H1 (cell line): ENCODE measurements around the gene OR2T35. TPM values are rescaled to one million over a fixed set of nuclear protein-coding genes. Genes with fewer than 3 reads are reported as not detected.

ENCODE experiments used
- CTCF ChIA-PET: fragments of 300-600 bp; sonication (Branson Sonifier 250); formaldehyde crosslinking; loops from one replicate; lab custom pipeline; 2021; ENCODE audit not compliant: partially characterized antibody; lab: Charles Lee
- POLR2A ChIA-PET: fragments of 300-600 bp; sonication (Branson Sonifier 250); formaldehyde crosslinking; loops from one replicate; lab custom pipeline; 2021; ENCODE audit warnings: inconsistent platforms; ENCODE audit not compliant: partially characterized antibody; lab: Charles Lee
- DNase-seq, 2 experiments: peaks; one replicate each; pipeline versions ENCODE4 v3.0.0 to v3.0.0-alpha.2; 2010 to 2022; ENCODE audit warnings: low spot score in 2 of 2, low read depth in 1 of 2, mixed read lengths in 1 of 2
- FAIRE-seq: peaks from 2 replicates; lab custom pipeline; 2011; peaks lifted over from hg19 to GRCh38; lab: Jason Lieb, UNC
- H2AFZ ChIP-seq: 2 replicates; pipeline ENCODE4 v1.8.1; 2012; ENCODE audit warnings: low read length, inconsistent platforms
- H2AK5ac ChIP-seq: 2 replicates; pipeline ENCODE4 v1.6.1; 2013; ENCODE audit warnings: low read depth, low read length
- H2BK120ac ChIP-seq: replicated peaks from 2 replicates; pipeline ENCODE3; 2013; ENCODE audit warnings: low read depth, low read length, inconsistent platforms
- H2BK12ac ChIP-seq: 2 replicates; pipeline ENCODE4 v1.6.1; 2013; ENCODE audit warnings: low read depth, low read length
- H2BK15ac ChIP-seq: 2 replicates; pipeline ENCODE4 v1.6.1; 2013; ENCODE audit warnings: low read length
- H2BK20ac ChIP-seq: 2 replicates; pipeline ENCODE4 v1.6.1; 2013; ENCODE audit warnings: low read length
- H2BK5ac ChIP-seq: 2 replicates; pipeline ENCODE4 v1.6.1; 2013; ENCODE audit warnings: low read depth, low read length
- H3K14ac ChIP-seq: 2 replicates; pipeline ENCODE4 v1.6.1; 2013; ENCODE audit warnings: inconsistent platforms; ENCODE audit not compliant: insufficient read length
- H3K18ac ChIP-seq: 2 replicates; pipeline ENCODE4 v1.6.1; 2013; ENCODE audit warnings: low read length; ENCODE audit errors: extremely low read depth
- H3K23ac ChIP-seq: 2 replicates; pipeline ENCODE4 v1.6.1; 2013; ENCODE audit warnings: inconsistent platforms; ENCODE audit not compliant: insufficient read length
- H3K23me2 ChIP-seq: 2 replicates; pipeline ENCODE4 v1.6.1; 2013; ENCODE audit warnings: low read depth, low read length
- H3K27ac ChIP-seq: 2 replicates; pipeline ENCODE4 v1.6.1; 2011; ENCODE audit warnings: low read depth, low read length, inconsistent platforms
- H3K27me3 ChIP-seq, 4 experiments: replicated peaks in 1 of 4; 1 replicate in 1 of 4; 2 replicates in 3 of 4; pipeline versions ENCODE4 v1.6.1 to v1.8.1; 2011 to 2013; ENCODE audit warnings: low read length in 3 of 4, mild to moderate bottlenecking in 3 of 4, inconsistent platforms in 2 of 4, mixed read lengths in 2 of 4, moderate library complexity in 1 of 4; ENCODE audit not compliant: control insufficient read depth in 3 of 4, insufficient read depth in 3 of 4; ENCODE audit errors: extremely low read depth in 1 of 4
- H3K36me3 ChIP-seq, 4 experiments: 2 replicates each; pipeline versions ENCODE4 v1.6.1 to v1.8.1; 2011 to 2013; ENCODE audit warnings: mild to moderate bottlenecking in 4 of 4, low read length in 3 of 4, moderate library complexity in 2 of 4, control low read depth in 1 of 4, inconsistent platforms in 1 of 4; ENCODE audit not compliant: insufficient read depth in 4 of 4, control insufficient read depth in 2 of 4
- H3K4ac ChIP-seq: replicated peaks from 2 replicates; pipeline ENCODE3; 2013; ENCODE audit warnings: low read length, low read depth, mixed read lengths, inconsistent platforms; ENCODE audit not compliant: insufficient read length
- H3K4me1 ChIP-seq, 4 experiments: replicated peaks in 1 of 4; 1 replicate in 1 of 4; 2 replicates in 3 of 4; pipeline versions ENCODE4 v1.6.1 to v1.8.1; 2011 to 2013; ENCODE audit warnings: low read length in 3 of 4, inconsistent platforms in 2 of 4, mixed read lengths in 1 of 4; ENCODE audit not compliant: insufficient read depth in 4 of 4, control insufficient read depth in 3 of 4
- H3K4me2 ChIP-seq, 2 experiments: 2 replicates each; pipeline versions ENCODE4 v1.6.1 to v1.8.1; 2011 to 2013; ENCODE audit warnings: low read depth in 2 of 2, low read length in 2 of 2, control low read depth in 1 of 2, inconsistent platforms in 1 of 2, mild to moderate bottlenecking in 1 of 2; ENCODE audit not compliant: insufficient read depth in 1 of 2
- H3K4me3 ChIP-seq, 4 experiments: fragments of 200-600, 300-600 bp in 1 of 4; sonication (generic), shearing (Covaris generic), sonication (Bioruptor Twin) in 1 of 4; 2 replicates each; pipeline versions ENCODE4 v1.5.1 to v1.8.1; 2011 to 2016; ENCODE audit warnings: low read length in 4 of 4, low read depth in 3 of 4, control low read depth in 2 of 4, inconsistent platforms in 2 of 4, mild to moderate bottlenecking in 2 of 4, mixed read lengths in 1 of 4, moderate library complexity in 1 of 4; ENCODE audit not compliant: insufficient read depth in 2 of 4; ENCODE audit errors: extremely low read depth in 1 of 4
- H3K56ac ChIP-seq: replicated peaks from 2 replicates; pipeline ENCODE3; 2013; ENCODE audit warnings: low read depth, mild to moderate bottlenecking, mixed read lengths, low read length, inconsistent platforms; ENCODE audit not compliant: insufficient read length
- H3K79me1 ChIP-seq: 2 replicates; pipeline ENCODE4 v1.6.1; 2013; ENCODE audit warnings: low read depth, low read length, control low read depth
- H3K79me2 ChIP-seq, 2 experiments: 2 replicates each; pipeline versions ENCODE4 v1.6.1 to v1.8.1; 2012 to 2013; ENCODE audit warnings: low read length in 2 of 2, mild to moderate bottlenecking in 2 of 2, inconsistent platforms in 1 of 2; ENCODE audit not compliant: insufficient read depth in 2 of 2, control insufficient read depth in 1 of 2
- H3K9ac ChIP-seq, 4 experiments: replicated peaks in 1 of 4; 1 replicate in 1 of 4; 2 replicates in 3 of 4; pipeline versions ENCODE4 v1.6.1 to v1.8.1; 2011 to 2013; ENCODE audit warnings: low read depth in 3 of 4, low read length in 3 of 4, control low read depth in 2 of 4, mild to moderate bottlenecking in 2 of 4, moderate library complexity in 2 of 4, inconsistent platforms in 1 of 4; ENCODE audit errors: extremely low read depth in 1 of 4
- H3K9me3 ChIP-seq, 2 experiments: 2 replicates each; pipeline versions ENCODE4 v1.6.1 to v1.8.1; 2012 to 2013; ENCODE audit warnings: mild to moderate bottlenecking in 2 of 2, moderate library complexity in 2 of 2, control low read depth in 1 of 2, inconsistent platforms in 1 of 2, low read depth in 1 of 2, low read length in 1 of 2, mixed read lengths in 1 of 2; ENCODE audit not compliant: insufficient read depth in 2 of 2
- H4K20me1 ChIP-seq, 2 experiments: replicated peaks in 1 of 2; 2 replicates each; pipeline versions ENCODE3 to v1.8.1; 2011 to 2013; ENCODE audit warnings: inconsistent platforms in 2 of 2, low read length in 2 of 2, mild to moderate bottlenecking in 1 of 2; ENCODE audit not compliant: insufficient read depth in 2 of 2, control insufficient read depth in 1 of 2
- H4K5ac ChIP-seq: 2 replicates; pipeline ENCODE4 v1.6.1; 2013; ENCODE audit warnings: low read length, low read depth, mixed read lengths, inconsistent platforms; ENCODE audit not compliant: insufficient read length
- H4K8ac ChIP-seq: 2 replicates; pipeline ENCODE4 v1.8.0; 2013; ENCODE audit warnings: mild to moderate bottlenecking, moderate library complexity, low read length, inconsistent platforms; ENCODE audit not compliant: insufficient read depth; ENCODE audit errors: extremely low read depth
- H4K91ac ChIP-seq: replicated peaks from 2 replicates; pipeline ENCODE3; 2013; ENCODE audit warnings: low read length, mixed read lengths, inconsistent platforms; ENCODE audit not compliant: insufficient read length
- HDAC2 ChIP-seq, 2 experiments: fragments of 300-600 bp in 1 of 2; sonication (generic) in 1 of 2; IDR thresholded peaks; 2 replicates each; pipeline ENCODE4 v1.6.1; 2011 to 2012; ENCODE audit warnings: low read depth in 2 of 2, low read length in 2 of 2, mild to moderate bottlenecking in 2 of 2, moderate library complexity in 2 of 2, borderline replicate concordance in 1 of 2, inconsistent platforms in 1 of 2
- PHF8 ChIP-seq: fragments of 200-600 bp; sonication (generic); conservative IDR thresholded peaks from 2 replicates; pipeline ENCODE4 v1.7.1; 2012; ENCODE audit warnings: low read depth, mild to moderate bottlenecking, inconsistent platforms, low read length, moderate library complexity
- RBBP5 ChIP-seq: IDR thresholded peaks from 2 replicates; pipeline ENCODE4 v1.7.1; 2012; ENCODE audit warnings: low read depth, mild to moderate bottlenecking, inconsistent platforms, low read length, moderate library complexity, borderline replicate concordance
- SIX5 ChIP-seq: IDR thresholded peaks from 2 replicates; pipeline ENCODE4 v1.6.1; 2011; ENCODE audit warnings: mild to moderate bottlenecking, low read depth, low read length
- TCF12 ChIP-seq: IDR thresholded peaks from 2 replicates; pipeline ENCODE4 v1.6.1; 2011; ENCODE audit warnings: low read depth, mild to moderate bottlenecking, low read length
- TEAD4 ChIP-seq: IDR thresholded peaks from 2 replicates; pipeline ENCODE4 v1.6.1; 2012; ENCODE audit warnings: low read depth, low read length, inconsistent platforms, mixed read lengths
- WGBS, 2 experiments: shearing (Covaris generic) in 1 of 2; methylation state at CpG; one replicate each; pipeline versions ENCODE4 v1.1.6 to v1.1.7; 2013 to 2015; ENCODE audit warnings: low lambda C conversion rate in 2 of 2, mixed read lengths in 2 of 2, inconsistent platforms in 1 of 2, low coverage in 1 of 2, missing lambda C conversion rate in 1 of 2; ENCODE audit not compliant: insufficient replicate concordance in 2 of 2, insufficient coverage in 1 of 2, insufficient read length in 1 of 2; ENCODE audit errors: extremely low coverage in 1 of 2, missing lambda C conversion rate in 1 of 2; 5-methylcytosine and 5-hydroxymethylcytosine counted together
- polyA plus RNA-seq, 7 experiments: library from polyadenylated mRNA; depleted of rRNA in 3 of 7; stranded (reverse) in 5 of 7; unstranded in 2 of 7; fragments of >200 nt in 5 of 7; fragments of 200-250 nt in 2 of 7; gene quantifications; 1 replicate in 5 of 7; 2 replicates in 1 of 7; 4 replicates in 1 of 7; pipeline versions ENCODE4 v1.2.1 to v1.2.3, GENCODE V29; 2011 to 2013; ENCODE audit warnings: missing spikeins in 2 of 7, mixed read lengths in 2 of 7
- total RNA-seq: library from RNA; stranded (reverse); fragmentation: NEBNext Ultra II Directional; extraction: Animal tissue kit (Norgen Biotek cat#: 25700); gene quantifications from 2 replicates; pipeline ENCODE4 v1.2.1, GENCODE V29; 2021

OR2T35 gene
- total and polyA plus RNA-seq, 2 of the 8 experiments (the other 6 are each of a cell fraction or from before 2014, with no cell fraction given) = not detected

- Histone ChIP-seq H3K27me3 (no peaks in the 10 kb centered on the region), H3K18ac (no peak overlapping the region), H2BK12ac (no peak overlapping the region), H3K4me3 (no peak overlapping the region), H3K14ac (no peak overlapping the region), H4K5ac (no peak overlapping the region), H2BK20ac (no peak overlapping the region), H3K4me2 (no peak overlapping the region), H2BK5ac (no peak overlapping the region), H3K79me1 (no peaks in the 10 kb centered on the region), H3K9ac (no peak overlapping the region), H3K27ac (no peak overlapping the region), H3K9me3 (peaks cover 64 to 66% of the 10 kb centered on the region in 2 experiments), H3K4ac (no peak overlapping the region), H3K23ac (no peak overlapping the region), H2BK15ac (no peak overlapping the region), H4K91ac (no peak overlapping the region), H2BK120ac (no peak overlapping the region), H3K23me2 (no peaks in the 10 kb centered on the region), H2AFZ (no peak overlapping the region), H4K8ac (no peak overlapping the region), H3K56ac (no peak overlapping the region), H4K20me1 (no peaks in the 10 kb centered on the region), H2AK5ac (no peak overlapping the region), H3K79me2 (no peaks in the 10 kb centered on the region), H3K36me3 (no peaks in the 10 kb centered on the region), H3K4me1 (no peaks in the 10 kb centered on the region)
- ChIA-PET CTCF (no interaction called here), POLR2A (no interaction called here)
- no peak for DNase-seq
- no peak for TF ChIP-seq TCF12
- TF ChIP-seq PHF8 = no peak
- TF ChIP-seq RBBP5 = no peak
- TF ChIP-seq HDAC2 (IDR thresholded peaks at IDR 0.05; ENCODE audit: borderline replicate concordance in 1 of 2, low read depth in 2 of 2, low read length in 2 of 2) = no peak
- TF ChIP-seq SIX5 = no peak
- TF ChIP-seq TEAD4 = no peak
- 63% methylated on average over 5 of the region's 5 CpGs; no CpG with 5 or more reads in 1 of the 2 experiments for WGBS, 2 experiments
- FAIRE-seq = no peak
Observed at GRCh38 chr1:248593226-248593625, 51.9 kb downstream of the OR2T35 start.
